SU-DHL-6 (cell line): Measurements from ENCODE around the gene ATP11A.

ENCODE experiments used
- H2AFZ ChIP-seq: fragments of 200-600 bp; sonication (generic); 2 replicates; pipeline ENCODE4 v1.6.1; 2014; ENCODE audit warnings: low read depth, mild to moderate bottlenecking, moderate library complexity, mixed read lengths, antibody characterized with exemption, low read length; ENCODE audit not compliant: severe bottlenecking
- H3F3A ChIP-seq: fragments of 200-600 bp; shearing (Covaris generic); 2 replicates; pipeline ENCODE4 v1.6.0; 2016; ENCODE audit warnings: antibody characterized with exemption, mild to moderate bottlenecking; ENCODE audit not compliant: insufficient read depth
- H3K27ac ChIP-seq: fragments of 200-600 bp; sonication (generic); 2 replicates; pipeline ENCODE4 v1.5.1; 2016; ENCODE audit warnings: low read depth, mild to moderate bottlenecking, low read length, moderate library complexity, mixed read lengths
- H3K27me3 ChIP-seq: fragments of 200-600 bp; sonication (generic), shearing (Covaris generic); 2 replicates; pipeline ENCODE4 v1.6.0; 2014; ENCODE audit warnings: mild to moderate bottlenecking, low read length
- H3K36me3 ChIP-seq: fragments of 200-600 bp; sonication (generic); 2 replicates; pipeline ENCODE4 v1.6.1; 2014; ENCODE audit warnings: mild to moderate bottlenecking, low read length, mixed read lengths
- H3K4me2 ChIP-seq: fragments of 300-600, 200-600 bp; shearing (Covaris generic), sonication (generic); 2 replicates; pipeline ENCODE4 v1.6.0; 2014; ENCODE audit warnings: low read length, low read depth, mild to moderate bottlenecking; ENCODE audit not compliant: poor library complexity, severe bottlenecking
- H3K4me3 ChIP-seq: fragments of 200-600 bp; sonication (generic); 2 replicates; pipeline ENCODE4 v1.5.1; 2014; ENCODE audit warnings: antibody characterized with exemption, low read length, mild to moderate bottlenecking, mixed read lengths; ENCODE audit not compliant: insufficient read depth, poor library complexity, severe bottlenecking
- H3K79me2 ChIP-seq: fragments of 200-600 bp; sonication (generic); 2 replicates; pipeline ENCODE4 v1.6.1; 2014; ENCODE audit warnings: mild to moderate bottlenecking, low read length, moderate library complexity; ENCODE audit not compliant: insufficient read depth
- H3K9ac ChIP-seq: fragments of 200-600 bp; sonication (generic); 2 replicates; pipeline ENCODE4 v1.7.0; 2014; ENCODE audit warnings: mild to moderate bottlenecking, low read length
- H3K9me2 ChIP-seq: fragments of 200-600 bp; sonication (generic); replicated peaks from 2 replicates; pipeline ENCODE4 v1.6.1; 2014; ENCODE audit warnings: low read length; ENCODE audit not compliant: insufficient read depth
- H3K9me3 ChIP-seq: fragments of 200-600 bp; sonication (generic); 2 replicates; pipeline ENCODE4 v1.6.1; 2014; ENCODE audit warnings: low read length, mixed read lengths; ENCODE audit not compliant: insufficient read depth
- H4K20me1 ChIP-seq: fragments of 200-600 bp; sonication (generic); 2 replicates; pipeline ENCODE4 v1.6.1; 2014; ENCODE audit warnings: low read depth, mild to moderate bottlenecking, antibody characterized with exemption, low read length, moderate library complexity, mixed read lengths
- EZH2phosphoT487 ChIP-seq: fragments of 200-600 bp; sonication (generic), shearing (Covaris generic); conservative IDR thresholded peaks from 2 replicates; pipeline ENCODE4 v1.6.1; 2018; ENCODE audit warnings: mild to moderate bottlenecking, antibody characterized with exemption, low read length, moderate library complexity, mixed read lengths
- TF ChIP-seq, protein P1 (sequence below): fragments of 200-600 bp; sonication (generic); IDR thresholded peaks from one replicate; pipeline ENCODE4 v1.5.1; 2017; ENCODE audit warnings: antibody characterized with exemption, mild to moderate bottlenecking, low read length, moderate library complexity; ENCODE audit not compliant: insufficient read depth, poor library complexity, severe bottlenecking

Gene ATP11A

DNA sequence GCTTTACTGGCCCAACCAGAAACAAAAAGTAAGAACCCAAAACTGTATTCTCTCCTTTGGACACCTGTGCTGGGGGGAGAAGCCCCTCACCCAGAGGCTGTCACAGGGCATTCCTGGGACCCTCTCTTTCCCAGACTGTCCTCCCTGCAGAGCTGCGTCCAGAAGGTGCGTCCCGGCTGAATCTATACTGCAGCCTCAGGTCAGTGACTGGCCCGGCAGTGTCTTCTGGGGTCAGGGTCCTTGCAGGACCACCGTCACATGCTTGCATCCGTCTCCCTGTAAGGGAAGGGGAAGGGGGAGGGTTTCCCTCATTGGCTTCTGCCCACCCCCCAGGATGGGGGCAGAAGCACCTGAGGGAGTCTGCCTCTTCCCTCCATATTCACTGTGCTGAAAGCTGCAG lies 76.5 kb downstream of the ATP11A start:
- no peaks in the 10 kb centered on the region for H3K9me3 ChIP-seq
- no peak overlapping the region for H3K9ac ChIP-seq
- H3K4me2 ChIP-seq, result no peak overlapping the region
- no peak overlapping the region for H3K27ac ChIP-seq
- H3K27me3 ChIP-seq, result no peaks in the 10 kb centered on the region
- H3K4me3 ChIP-seq, result no peak overlapping the region
- no peaks in the 10 kb centered on the region for H3K36me3 ChIP-seq
- H3K9me2 ChIP-seq, result no peaks in the 10 kb centered on the region
- H3F3A ChIP-seq, result no peaks in the 10 kb centered on the region
- no peaks in the 10 kb centered on the region for H3K79me2 ChIP-seq
- no peak overlapping the region for H2AFZ ChIP-seq
- TF ChIP-seq EZH2phosphoT487, result no peak
- TF ChIP-seq, protein P1, sequence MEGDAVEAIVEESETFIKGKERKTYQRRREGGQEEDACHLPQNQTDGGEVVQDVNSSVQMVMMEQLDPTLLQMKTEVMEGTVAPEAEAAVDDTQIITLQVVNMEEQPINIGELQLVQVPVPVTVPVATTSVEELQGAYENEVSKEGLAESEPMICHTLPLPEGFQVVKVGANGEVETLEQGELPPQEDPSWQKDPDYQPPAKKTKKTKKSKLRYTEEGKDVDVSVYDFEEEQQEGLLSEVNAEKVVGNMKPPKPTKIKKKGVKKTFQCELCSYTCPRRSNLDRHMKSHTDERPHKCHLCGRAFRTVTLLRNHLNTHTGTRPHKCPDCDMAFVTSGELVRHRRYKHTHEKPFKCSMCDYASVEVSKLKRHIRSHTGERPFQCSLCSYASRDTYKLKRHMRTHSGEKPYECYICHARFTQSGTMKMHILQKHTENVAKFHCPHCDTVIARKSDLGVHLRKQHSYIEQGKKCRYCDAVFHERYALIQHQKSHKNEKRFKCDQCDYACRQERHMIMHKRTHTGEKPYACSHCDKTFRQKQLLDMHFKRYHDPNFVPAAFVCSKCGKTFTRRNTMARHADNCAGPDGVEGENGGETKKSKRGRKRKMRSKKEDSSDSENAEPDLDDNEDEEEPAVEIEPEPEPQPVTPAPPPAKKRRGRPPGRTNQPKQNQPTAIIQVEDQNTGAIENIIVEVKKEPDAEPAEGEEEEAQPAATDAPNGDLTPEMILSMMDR, result no peak
- H4K20me1 ChIP-seq, result no peaks in the 10 kb centered on the region

DNA sequence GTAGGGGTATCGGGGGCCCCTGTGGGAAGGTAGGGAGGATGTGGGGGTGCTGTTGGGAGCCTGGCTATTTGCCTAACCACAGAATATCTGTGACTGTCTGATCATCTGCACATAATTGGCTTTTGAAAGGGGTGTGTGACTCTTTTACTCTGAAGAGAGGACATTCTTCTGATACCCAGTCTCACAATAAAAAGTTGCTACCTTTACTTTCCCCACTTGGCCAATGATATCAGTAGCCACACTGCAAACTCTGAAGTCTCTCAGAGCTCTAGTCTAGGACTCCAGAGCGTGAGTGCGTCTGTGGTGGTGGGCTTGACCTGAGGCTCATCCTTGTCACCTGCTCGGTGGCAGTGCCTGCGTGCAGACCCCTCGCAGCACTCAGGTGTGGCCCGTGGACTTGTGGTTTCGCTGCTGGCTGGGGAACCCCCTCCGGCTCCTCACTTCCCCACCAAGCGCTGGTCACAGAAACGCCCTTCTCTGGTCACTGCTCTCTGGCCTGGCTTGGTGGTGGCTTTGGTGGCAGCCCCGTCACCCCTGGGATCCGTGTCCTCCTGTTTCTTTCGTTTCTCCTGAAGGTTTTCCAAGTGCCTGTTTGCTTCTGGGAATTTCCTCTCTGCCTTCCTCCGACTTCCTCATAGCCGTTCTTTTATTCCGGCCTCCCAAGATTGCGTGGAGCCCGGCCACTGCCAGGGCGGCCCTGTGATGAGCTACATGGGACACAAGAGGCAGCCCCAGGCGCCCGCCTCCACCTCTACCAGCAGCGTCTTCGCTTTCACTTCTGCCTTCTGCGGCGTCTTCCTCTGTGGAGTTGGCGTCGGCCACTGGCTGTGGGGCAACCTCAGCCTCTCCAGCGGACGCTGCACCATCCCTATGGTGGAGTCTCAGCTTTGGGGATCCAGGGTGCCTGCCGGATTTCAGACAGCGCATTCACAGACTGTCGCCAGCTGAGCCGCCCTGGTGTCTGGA lies 78.0 kb downstream of the ATP11A start:
- Histone ChIP-seq H3K27me3 (no peaks in the 10 kb centered on the region), H3K36me3 (no peaks in the 10 kb centered on the region), H4K20me1 (no peaks in the 10 kb centered on the region)

DNA sequence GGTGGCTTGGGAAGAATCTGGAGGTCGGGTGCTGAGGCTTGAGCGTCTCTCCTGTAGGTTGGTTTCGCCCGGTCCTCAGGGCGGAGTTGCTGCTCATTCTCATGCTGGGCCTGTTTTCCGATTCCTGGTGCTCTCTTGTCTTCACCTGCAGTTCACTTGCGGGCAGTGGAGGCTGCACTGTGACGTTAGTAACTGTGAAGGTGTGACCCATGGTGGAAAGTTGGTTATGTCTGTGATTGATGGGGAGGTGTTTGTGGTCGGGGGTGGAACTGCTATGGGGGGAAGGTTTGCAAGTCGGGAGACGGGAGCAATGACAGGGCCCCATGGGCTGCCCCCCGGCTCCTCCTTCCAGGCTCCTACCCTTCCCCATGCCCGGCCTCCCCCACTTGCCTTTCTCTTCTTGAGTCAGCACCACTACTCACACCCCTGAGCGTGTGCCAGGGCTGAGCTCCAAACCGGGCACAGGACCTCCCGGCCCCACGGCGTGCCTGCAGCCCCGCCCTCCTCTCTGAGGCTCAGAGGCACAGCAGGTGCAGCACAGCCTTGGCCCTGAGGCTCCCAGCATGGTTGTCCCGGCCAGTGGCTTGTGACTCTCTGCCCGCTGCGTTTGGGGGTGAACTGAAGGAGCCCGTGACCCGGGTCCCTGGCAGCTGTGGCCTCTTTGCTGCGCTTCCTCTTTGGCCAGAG lies 79.1 kb downstream of the ATP11A start:
- Histone ChIP-seq H3K9me3 (no peaks in the 10 kb centered on the region), H3K9me2 (no peaks in the 10 kb centered on the region), H4K20me1 (no peaks in the 10 kb centered on the region), H3K4me2 (no peak overlapping the region), H3K36me3 (no peaks in the 10 kb centered on the region), H3K4me3 (no peak overlapping the region), H2AFZ (no peak overlapping the region), H3K9ac (no peak overlapping the region), H3F3A (no peaks in the 10 kb centered on the region), H3K27me3 (no peaks in the 10 kb centered on the region), H3K79me2 (no peaks in the 10 kb centered on the region), H3K27ac (no peak overlapping the region)
- no peak for TF ChIP-seq EZH2phosphoT487

More for the DNA sequence above, 78.0 kb downstream of the ATP11A start:
- Histone ChIP-seq H3F3A (no peaks in the 10 kb centered on the region), H3K27ac (no peak overlapping the region), H3K4me2 (no peak overlapping the region), H2AFZ (no peak overlapping the region), H3K9me2 (no peaks in the 10 kb centered on the region), H3K4me3 (no peak overlapping the region), H3K79me2 (no peaks in the 10 kb centered on the region), H3K9ac (no peak overlapping the region), H3K9me3 (no peaks in the 10 kb centered on the region)
- no peak for TF ChIP-seq EZH2phosphoT487
- TF ChIP-seq, protein P1, result no peak

DNA sequence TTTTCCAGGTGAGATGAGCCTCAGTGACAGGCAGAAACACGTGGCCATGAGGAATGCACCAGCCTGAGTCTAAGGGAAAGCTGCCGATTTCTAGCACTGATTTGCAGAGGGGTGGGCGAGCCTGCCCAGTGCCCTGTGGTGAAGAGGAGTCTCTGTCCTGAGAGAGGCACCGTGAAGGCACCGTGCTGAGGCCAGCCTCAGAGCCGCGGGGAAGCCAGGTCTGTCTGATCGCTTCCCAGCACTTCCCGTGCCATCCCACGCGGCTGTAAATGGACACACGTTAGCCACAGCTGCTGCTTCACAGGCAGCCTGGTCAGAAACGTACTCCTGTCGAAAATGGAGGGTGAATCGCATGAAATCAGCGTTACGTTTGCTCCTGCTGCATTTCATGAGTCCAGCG lies 79.8 kb downstream of the ATP11A start:
- Histone ChIP-seq H2AFZ (no peak overlapping the region), H3K4me2 (no peak overlapping the region), H3K27me3 (no peaks in the 10 kb centered on the region), H4K20me1 (no peaks in the 10 kb centered on the region), H3K27ac (no peak overlapping the region), H3K9me3 (no peaks in the 10 kb centered on the region), H3K4me3 (no peak overlapping the region), H3K79me2 (no peaks in the 10 kb centered on the region), H3K9me2 (no peaks in the 10 kb centered on the region), H3K36me3 (no peaks in the 10 kb centered on the region), H3F3A (no peaks in the 10 kb centered on the region), H3K9ac (no peak overlapping the region)
- no peak for TF ChIP-seq EZH2phosphoT487
- TF ChIP-seq, protein P1, result no peak
